Transverse colon (tissue), 4 donors: ENCODE measurements around the gene MACF1.

Source experiments
- EP300 ChIP-seq: sonication (generic); formaldehyde crosslinking; IDR thresholded peaks from one replicate; pipeline ENCODE4 v1.6.1; 2017; ENCODE audit warnings: antibody characterized with exemption, low read depth
- POLR2A ChIP-seq: fragments of 450-650 bp; IDR thresholded peaks from one replicate; pipeline ENCODE4 v1.6.1; 2016; ENCODE audit warnings: antibody characterized with exemption, mild to moderate bottlenecking, moderate library complexity
- POLR2AphosphoS5 ChIP-seq, 3 donors: sonication (generic); formaldehyde crosslinking; IDR thresholded peaks; one replicate each; pipeline ENCODE4 v1.6.1; 2016; ENCODE audit warnings: antibody characterized with exemption in 3 of 3
- TF ChIP-seq, protein P1 (sequence below), 5 experiments: fragments of 200-600 bp in 3 of 5; fragments of 450-650 bp in 2 of 5; sonication (generic) in 3 of 5; IDR thresholded peaks; 1 replicate in 2 of 5; 2 replicates in 3 of 5; pipeline ENCODE4 v1.5.1; 2016 to 2017; ENCODE audit warnings: antibody characterized with exemption in 5 of 5, inconsistent platforms in 3 of 5, mild to moderate bottlenecking in 2 of 5, moderate library complexity in 1 of 5

DNA sequence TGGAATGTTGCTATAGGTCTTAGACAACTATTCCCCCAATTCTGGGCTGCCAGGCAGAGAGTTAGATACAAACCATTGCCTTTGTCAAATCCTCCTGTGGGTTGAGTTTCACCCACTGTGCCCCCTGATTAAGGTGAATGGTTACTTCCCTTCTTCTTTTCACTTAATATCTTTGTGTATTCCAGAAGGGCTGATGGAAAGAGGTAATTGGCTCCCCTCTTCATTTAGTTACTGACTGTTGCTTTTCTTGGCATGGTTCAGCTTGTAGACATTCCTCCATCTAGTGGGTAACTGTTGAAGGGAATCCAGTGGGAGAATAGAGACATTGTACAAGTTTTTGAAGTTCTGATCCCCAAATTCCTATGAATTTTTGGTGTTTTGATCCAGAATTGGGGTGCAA, 43.8 kb upstream of the MACF1 start:
- TF ChIP-seq, protein P1, sequence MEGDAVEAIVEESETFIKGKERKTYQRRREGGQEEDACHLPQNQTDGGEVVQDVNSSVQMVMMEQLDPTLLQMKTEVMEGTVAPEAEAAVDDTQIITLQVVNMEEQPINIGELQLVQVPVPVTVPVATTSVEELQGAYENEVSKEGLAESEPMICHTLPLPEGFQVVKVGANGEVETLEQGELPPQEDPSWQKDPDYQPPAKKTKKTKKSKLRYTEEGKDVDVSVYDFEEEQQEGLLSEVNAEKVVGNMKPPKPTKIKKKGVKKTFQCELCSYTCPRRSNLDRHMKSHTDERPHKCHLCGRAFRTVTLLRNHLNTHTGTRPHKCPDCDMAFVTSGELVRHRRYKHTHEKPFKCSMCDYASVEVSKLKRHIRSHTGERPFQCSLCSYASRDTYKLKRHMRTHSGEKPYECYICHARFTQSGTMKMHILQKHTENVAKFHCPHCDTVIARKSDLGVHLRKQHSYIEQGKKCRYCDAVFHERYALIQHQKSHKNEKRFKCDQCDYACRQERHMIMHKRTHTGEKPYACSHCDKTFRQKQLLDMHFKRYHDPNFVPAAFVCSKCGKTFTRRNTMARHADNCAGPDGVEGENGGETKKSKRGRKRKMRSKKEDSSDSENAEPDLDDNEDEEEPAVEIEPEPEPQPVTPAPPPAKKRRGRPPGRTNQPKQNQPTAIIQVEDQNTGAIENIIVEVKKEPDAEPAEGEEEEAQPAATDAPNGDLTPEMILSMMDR (IDR thresholded peaks at IDR 0.05): no peak
- TF ChIP-seq POLR2A: no peak
- TF ChIP-seq POLR2AphosphoS5 (IDR thresholded peaks at IDR 0.05): no peak
- TF ChIP-seq EP300: no peak
